Measurements from ENCODE around the gene MICAL3.

DNA sequence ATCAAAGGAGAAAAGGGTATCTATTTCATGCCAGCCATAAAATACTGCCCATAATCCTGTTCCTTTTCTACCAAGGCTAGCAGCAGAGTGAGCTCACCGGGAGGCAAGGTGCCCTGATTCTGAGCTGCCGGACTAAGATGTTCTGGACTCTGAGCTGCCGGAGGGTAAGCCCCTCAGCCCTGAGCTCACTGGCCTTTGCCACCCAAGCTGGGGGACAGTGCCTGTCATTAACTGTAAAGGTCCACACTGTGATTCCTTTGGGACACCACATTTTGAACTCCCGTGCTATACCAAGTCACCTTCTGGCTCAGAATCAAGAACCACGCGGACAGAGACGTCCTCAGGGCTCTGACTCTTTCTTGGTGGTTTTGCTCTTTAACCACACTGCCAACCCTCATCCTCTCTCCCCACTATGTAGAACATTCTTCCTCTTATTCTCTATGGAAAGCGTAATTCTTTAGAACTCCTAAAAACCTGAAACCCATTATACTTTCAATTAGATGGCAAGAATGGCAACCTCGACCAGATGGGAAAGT, 161.6 kb downstream of the MICAL3 start:
- TF ChIP-seq POLR2AphosphoS5 (IDR thresholded peaks at IDR 0.05; ENCODE audit: low read depth, low read length), result no peak
- no peak for TF ChIP-seq YY1 (IDR thresholded peaks at IDR 0.05; ENCODE audit: low read depth, low read length)
- TF ChIP-seq, protein P1, sequence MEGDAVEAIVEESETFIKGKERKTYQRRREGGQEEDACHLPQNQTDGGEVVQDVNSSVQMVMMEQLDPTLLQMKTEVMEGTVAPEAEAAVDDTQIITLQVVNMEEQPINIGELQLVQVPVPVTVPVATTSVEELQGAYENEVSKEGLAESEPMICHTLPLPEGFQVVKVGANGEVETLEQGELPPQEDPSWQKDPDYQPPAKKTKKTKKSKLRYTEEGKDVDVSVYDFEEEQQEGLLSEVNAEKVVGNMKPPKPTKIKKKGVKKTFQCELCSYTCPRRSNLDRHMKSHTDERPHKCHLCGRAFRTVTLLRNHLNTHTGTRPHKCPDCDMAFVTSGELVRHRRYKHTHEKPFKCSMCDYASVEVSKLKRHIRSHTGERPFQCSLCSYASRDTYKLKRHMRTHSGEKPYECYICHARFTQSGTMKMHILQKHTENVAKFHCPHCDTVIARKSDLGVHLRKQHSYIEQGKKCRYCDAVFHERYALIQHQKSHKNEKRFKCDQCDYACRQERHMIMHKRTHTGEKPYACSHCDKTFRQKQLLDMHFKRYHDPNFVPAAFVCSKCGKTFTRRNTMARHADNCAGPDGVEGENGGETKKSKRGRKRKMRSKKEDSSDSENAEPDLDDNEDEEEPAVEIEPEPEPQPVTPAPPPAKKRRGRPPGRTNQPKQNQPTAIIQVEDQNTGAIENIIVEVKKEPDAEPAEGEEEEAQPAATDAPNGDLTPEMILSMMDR (IDR thresholded peaks at IDR 0.05; ENCODE audit: control extremely low read depth in 1 of 3, insufficient read depth in 1 of 3, low read depth in 1 of 3, low read length in 3 of 3), result no peak
- TF ChIP-seq EP300 (IDR thresholded peaks at IDR 0.05; ENCODE audit: borderline replicate concordance in 1 of 2, low read depth in 2 of 2, low read length in 2 of 2), result no peak
- no peak for TF ChIP-seq CEBPB (IDR thresholded peaks at IDR 0.05; ENCODE audit: low read depth, low read length)
- TF ChIP-seq MAFK (IDR thresholded peaks at IDR 0.05; ENCODE audit: low read depth, low read length), result no peak
- TF ChIP-seq KDM1A (IDR thresholded peaks at IDR 0.05; ENCODE audit: borderline replicate concordance, low read length), result no peak
- no peak for TF ChIP-seq BCL11A (IDR thresholded peaks at IDR 0.05; ENCODE audit: low read depth in 2 of 2, low read length in 2 of 2)
- TF ChIP-seq TAF1 (IDR thresholded peaks at IDR 0.05; ENCODE audit: low read depth, low read length), result no peak
- TF ChIP-seq CHD2 (IDR thresholded peaks at IDR 0.05; ENCODE audit: low read length), result no peak
- TF ChIP-seq CBX8 (IDR thresholded peaks at IDR 0.05; ENCODE audit: borderline replicate concordance, low read depth, low read length), result no peak
- no peak for TF ChIP-seq JUND (IDR thresholded peaks at IDR 0.05; ENCODE audit: low read length)
- TF ChIP-seq CREB1 (IDR thresholded peaks at IDR 0.05), result no peak
- TF ChIP-seq SIN3A (conservative IDR thresholded peaks at IDR 0.05 in 1 of 2, IDR thresholded peaks at IDR 0.05 in 1 of 2; ENCODE audit: low read depth in 1 of 2, low read length in 2 of 2), result no peak
